Measurements from ENCODE around the gene C18orf63.

GRCh38 chr18:74370115-74370514 lies 54.5 kb downstream of the C18orf63 start:
- no peak for TF ChIP-seq EP300 (IDR thresholded peaks at IDR 0.05)
- TF ChIP-seq, protein P1, sequence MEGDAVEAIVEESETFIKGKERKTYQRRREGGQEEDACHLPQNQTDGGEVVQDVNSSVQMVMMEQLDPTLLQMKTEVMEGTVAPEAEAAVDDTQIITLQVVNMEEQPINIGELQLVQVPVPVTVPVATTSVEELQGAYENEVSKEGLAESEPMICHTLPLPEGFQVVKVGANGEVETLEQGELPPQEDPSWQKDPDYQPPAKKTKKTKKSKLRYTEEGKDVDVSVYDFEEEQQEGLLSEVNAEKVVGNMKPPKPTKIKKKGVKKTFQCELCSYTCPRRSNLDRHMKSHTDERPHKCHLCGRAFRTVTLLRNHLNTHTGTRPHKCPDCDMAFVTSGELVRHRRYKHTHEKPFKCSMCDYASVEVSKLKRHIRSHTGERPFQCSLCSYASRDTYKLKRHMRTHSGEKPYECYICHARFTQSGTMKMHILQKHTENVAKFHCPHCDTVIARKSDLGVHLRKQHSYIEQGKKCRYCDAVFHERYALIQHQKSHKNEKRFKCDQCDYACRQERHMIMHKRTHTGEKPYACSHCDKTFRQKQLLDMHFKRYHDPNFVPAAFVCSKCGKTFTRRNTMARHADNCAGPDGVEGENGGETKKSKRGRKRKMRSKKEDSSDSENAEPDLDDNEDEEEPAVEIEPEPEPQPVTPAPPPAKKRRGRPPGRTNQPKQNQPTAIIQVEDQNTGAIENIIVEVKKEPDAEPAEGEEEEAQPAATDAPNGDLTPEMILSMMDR (IDR thresholded peaks at IDR 0.05): no peak
